PC-3 (cell line): ENCODE results near the gene UGGT2.

ENCODE experiments used
- CTCF ChIP-seq: fragments of 300-600 bp; sonication (generic); conservative IDR thresholded peaks from 2 replicates; pipeline ENCODE4 v1.5.1; 2017; ENCODE audit warnings: antibody characterized with exemption, low read depth, mild to moderate bottlenecking, low read length
- EZH2 ChIP-seq: fragments of 300-600 bp; sonication (generic); IDR thresholded peaks from one replicate; pipeline ENCODE4 v1.6.1; 2017; ENCODE audit warnings: antibody characterized with exemption, mild to moderate bottlenecking, low read length; ENCODE audit not compliant: unreplicated experiment
- EZH2phosphoT487 ChIP-seq: fragments of 300-600 bp; sonication (generic); IDR thresholded peaks from 2 replicates; pipeline ENCODE4 v1.6.1; 2018; ENCODE audit warnings: mild to moderate bottlenecking, antibody characterized with exemption, low read length, borderline replicate concordance

- TF ChIP-seq CTCF (no peak), EZH2 (no peak), EZH2phosphoT487 (no peak)
Measured at GRCh38 chr13:95957331-95957730, 95.9 kb downstream of the UGGT2 start.
